Daoy (cell line): ENCODE measurements around the gene VSX2. TPM values are rescaled to one million over a fixed set of nuclear protein-coding genes. Genes with fewer than 3 reads are reported as not detected.
A peak's percentile ranks its signal among the peaks of the same experiment; 100 is the strongest.

Source experiments
- DNase-seq: peaks from one replicate; pipeline ENCODE4 v3.0.0-alpha.2; 2015; ENCODE audit warnings: low read depth
- total RNA-seq: library from RNA; depleted of rRNA; stranded (reverse); fragments of >200 nt; shearing (Covaris generic); gene quantifications from 2 replicates; pipeline ENCODE4 v1.2.3, GENCODE V29; 2014

Gene VSX2
- total RNA-seq, 1 experiment from 2014 or later = not detected

DNA sequence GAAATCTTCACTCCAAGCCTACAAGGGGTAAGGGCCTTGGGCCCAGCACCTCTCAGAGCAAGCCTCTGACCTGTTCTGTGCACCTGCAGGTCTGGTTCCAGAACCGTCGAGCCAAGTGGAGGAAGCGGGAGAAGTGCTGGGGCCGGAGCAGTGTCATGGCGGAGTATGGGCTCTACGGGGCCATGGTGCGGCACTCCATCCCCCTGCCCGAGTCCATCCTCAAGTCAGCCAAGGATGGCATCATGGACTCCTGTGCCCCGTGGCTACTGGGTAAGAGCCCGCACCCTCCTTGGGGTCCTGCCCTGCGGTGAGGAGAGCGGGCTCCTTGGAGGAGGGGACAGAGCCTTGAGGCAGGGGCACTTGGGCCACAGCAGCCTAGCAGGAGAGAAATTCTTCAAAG lies 20.3 kb downstream of the VSX2 start:
- DNase-seq = no peak

DNA sequence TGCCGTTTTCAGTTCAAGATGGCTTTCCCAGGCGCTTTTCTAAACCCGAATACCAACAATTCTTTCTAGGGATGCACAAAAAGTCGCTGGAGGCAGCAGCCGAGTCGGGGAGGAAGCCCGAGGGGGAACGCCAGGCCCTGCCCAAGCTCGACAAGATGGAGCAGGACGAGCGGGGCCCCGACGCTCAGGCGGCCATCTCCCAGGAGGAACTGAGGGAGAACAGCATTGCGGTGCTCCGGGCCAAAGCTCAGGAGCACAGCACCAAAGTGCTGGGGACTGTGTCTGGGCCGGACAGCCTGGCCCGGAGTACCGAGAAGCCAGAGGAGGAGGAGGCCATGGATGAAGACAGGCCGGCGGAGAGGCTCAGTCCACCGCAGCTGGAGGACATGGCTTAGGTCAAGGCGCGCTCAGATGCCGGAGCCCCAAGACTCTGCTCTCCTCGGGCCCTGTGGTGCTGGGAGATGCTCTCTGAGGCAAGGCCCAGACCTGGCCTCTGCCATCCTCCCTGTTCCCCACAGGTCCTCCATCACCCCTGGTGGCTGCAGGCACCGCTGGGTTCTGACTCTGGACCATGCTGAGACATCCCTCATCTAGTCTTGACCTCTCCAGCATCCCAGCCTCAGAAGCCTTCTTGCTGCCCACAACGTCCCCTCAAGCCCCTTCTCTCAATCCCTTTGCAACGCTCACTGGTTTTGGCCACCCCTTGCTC lies 21.4 kb downstream of the VSX2 start:
- DNase-seq = no peak

DNA sequence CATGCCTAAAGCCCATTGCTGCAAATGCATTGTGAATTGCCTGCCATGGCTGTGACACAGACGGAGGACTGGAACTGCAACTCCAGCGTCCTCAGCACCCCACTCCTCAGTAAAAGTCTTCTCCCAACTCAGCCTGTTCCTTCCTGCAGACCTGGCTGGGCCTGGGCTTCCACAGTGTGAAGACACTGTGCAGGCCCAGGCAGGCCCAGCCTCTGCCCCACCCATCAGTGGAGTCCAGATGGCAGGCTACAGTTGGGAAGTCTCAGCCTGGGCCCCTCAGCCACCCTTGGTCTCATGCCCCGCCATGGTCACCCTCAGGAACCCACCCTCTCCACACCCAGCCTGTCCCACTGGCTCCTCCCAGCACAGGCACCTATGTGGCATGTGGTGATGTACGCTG lies 22.0 kb downstream of the VSX2 start:
- DNase-seq = no peak

DNA sequence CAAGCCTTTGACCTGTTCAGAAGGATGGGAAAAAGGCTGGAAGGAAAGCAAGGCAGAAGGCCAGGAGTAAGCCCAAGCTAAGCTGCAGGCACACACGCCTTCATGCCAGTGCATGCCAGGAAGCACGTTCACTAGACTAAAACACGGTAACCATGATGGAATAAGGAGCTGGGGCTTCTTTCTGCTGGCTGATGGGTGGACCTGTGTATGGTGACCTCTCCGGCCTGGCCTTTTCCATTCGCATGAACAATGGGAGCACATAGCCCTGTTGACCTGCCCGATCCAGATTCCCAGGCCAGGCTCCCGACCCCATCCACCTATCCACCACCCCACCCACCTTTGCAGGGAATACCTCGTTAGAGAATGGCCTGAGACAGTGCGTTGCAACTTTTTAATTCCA lies 22.8 kb downstream of the VSX2 start:
- no peak for DNase-seq

DNA sequence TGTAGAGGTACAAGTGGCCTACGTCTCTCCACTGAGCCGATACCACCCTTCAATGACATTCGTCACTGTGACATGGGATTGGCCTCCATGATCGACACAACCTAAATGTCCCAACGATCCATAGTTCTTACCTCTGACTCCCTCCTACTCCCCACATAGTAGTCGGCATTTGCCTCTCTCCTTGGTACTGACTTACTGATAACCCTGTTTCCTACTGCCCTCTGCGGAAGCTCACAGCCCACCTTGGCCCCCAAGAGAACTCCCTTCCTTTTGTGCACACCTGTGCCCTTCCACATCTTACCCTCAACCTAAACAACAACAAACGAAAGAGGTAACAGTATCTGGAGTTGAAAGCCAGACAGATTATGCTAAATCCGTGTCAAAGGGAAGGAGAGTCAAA lies 23.9 kb downstream of the VSX2 start:
- no peak for DNase-seq

DNA sequence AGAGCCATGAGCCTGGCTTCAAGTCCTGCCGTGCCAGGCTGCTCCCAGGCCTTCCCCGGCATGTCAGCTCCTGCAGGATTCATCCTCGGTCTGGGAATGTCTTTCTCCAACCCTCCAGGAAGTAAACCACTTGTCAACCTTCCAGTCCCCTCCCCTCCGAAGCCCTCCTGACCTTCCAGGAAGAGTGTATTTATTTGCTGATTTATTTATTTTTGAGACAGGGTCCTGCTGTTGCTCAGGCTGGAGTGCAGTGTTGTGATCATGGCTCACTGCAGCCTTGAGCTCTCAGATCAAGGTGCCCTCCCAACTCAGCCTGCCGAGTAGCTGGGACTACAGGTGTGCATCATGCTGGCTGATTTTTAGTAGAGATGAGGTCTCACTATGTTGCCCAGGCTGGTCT lies 24.7 kb downstream of the VSX2 start:
- DNase-seq = no peak

DNA sequence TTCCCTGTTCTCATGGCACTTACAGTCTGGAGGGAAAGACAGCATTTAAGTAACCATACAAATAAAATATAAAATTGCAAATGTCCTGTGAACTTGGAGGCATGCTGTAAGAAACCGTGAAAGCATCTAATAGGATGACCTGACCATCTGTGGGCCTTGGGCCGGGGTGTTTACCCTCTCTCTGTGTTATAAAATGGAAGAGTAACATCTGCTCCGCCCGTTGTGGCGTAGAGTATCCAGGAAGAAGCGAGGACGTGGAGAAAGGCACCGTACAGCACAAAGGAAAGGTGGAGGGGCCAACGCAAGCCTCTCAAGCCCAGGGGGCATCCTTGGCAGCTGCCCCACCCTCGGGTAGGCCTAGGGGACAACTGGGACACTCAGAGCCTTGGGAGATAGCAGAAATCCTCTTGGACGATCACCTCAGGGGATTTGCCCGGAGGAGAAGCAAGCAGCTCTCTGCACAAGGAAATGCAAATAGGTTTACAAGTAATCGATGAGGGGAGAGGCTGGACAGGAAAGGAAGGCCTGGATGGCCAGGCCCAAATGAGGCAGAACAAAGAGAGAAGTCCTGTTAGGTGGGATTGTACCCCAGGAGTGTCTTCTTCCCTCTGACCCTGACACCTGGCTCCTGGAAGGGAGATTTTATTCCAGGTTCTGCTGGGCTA lies 26.2 kb downstream of the VSX2 start:
- DNase-seq = no peak

DNA sequence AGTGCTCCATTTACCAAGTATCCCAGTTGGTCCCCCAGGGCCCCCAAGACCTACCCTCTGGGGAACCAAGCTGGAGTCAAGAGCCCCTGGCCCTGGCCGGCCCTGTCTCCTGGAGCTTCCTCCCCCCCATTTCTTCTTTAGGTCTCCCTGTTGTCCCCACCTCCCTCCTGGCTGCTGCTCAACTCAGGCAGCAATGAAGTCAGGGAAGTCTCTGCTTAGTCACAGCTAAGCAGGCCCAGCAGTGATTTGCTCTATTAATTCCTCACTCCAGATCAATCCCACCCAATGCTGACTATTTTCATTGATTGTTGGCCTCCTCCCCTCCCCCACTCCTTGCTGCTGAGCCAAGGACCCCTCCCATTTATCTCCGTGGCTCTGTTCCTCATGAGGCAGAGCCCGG lies 28.3 kb downstream of the VSX2 start:
- DNase-seq = no peak

DNA sequence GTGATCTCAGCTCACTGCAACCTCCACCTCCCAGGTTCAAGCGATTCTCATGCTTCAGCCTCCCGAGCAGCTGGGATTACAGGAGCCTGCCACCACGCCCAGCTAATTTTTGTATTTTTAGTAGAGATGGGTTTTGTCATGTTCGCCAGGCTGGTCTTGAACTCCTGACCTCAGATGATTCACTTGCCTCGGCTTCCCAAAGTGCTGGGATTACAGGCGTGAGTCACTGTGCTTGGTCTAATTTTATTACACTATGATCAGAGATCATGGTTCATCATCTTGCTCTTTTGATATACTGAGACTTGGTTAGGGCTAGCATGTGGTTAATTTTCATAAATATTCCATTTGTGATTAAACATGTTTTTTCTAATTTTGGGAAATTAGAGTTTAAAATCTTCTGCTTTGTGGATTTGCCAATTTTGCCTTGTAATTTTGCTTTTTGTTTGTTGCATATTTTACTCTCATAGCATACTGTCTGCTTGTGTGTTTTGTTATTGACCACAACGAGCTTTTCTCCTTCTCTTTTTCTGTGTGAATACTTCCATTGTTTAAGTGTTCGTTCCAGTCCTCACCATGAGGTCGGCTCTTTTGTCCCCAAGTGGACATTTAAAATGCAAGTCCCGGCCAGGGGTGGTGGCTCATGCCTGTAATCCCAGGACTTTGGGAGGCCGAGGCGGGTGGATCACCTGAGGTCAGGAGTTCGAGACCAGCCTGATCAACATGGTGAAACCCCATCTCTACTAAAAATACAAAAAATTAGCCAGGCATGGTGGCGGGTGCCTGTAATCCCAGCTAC lies 31.3 kb downstream of the VSX2 start:
- peak; percentile 83 for DNase-seq

DNA sequence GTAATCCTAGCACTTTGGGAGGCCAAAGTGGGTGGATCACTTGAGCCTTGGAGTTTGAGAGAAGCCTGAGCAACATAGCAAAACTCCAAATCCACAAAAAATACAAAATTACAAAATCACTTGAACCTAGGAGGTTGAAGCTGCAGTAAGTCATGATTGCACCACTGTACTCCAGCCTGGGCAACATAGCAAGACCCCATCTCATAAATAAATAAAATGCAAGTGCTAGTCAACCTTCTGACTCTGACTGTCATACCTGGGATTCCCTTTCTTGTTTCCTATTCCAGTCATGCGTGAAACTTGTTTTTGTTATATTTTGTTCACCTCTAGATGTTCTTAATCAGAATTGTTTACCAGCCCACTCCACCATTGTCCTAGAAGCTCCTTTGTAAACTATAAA lies 32.1 kb downstream of the VSX2 start:
- no peak for DNase-seq

DNA sequence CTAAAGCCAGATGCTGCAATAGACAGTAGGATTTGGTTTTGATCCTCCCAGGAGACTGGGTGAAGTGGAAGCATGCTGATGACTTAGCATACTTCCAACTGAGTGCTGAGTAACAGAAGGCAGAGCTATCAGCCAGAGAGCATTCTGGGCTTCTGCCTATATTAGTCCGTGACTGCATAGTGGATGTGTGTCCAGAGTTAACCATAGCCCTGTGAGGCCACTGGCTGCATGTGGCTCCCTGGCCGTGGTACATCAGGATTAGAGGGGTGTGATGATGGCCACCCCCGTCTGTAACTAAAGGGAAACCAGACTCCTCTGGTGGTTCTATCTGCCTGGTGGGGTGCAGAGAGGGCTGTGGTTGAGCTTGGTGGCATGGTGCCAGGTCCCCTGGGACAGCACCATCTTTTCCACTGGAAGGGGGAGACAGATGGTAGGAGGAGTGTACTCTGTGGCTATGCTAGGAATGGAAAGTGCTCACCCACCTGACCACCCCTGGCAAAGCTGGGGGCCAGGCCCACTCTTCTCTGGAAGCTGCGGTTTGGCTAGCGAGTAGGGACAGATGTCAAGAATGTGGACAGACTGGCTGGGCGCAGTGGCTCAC lies 36.1 kb downstream of the VSX2 start:
- peak; percentile 67 for DNase-seq

DNA sequence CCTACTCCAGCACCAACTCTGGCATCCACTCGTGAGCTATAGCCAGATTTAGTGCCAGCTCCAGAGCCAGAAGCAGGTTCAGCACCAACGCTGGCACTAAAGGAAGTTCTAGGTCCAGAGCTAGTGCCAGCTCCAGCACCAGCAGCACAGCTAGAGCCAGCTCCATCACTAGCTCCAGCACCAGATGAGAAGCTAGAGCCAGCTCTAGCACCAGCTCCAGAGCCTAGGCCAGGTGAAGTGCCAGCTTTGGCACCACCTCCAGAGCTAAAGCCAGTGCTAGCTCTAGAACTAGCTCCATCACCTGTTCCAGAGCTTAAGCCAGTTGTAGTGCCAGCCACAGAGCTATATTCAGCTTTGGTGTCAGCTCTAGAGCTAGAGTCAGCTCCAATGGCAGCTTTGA lies 38.8 kb downstream of the VSX2 start:
- DNase-seq = no peak

DNA sequence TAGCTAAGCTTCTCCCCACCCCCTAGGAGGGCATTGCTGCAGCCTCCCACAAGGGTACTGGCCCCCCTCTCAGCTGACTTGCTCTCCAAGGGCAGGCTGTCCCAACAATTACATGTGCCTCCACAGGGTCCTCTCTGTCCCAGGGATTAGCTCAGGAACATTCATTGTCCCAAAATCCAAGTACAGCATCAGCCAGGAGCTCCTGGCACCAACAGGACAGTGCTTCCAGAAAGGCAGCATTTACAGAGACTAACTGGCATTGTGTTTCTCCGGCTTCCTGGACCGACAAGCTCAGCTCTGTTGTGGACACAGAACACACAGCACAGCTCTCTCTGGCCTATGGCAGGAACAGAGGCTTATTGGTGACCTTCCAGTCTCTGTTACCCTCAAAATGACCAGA lies 41.8 kb downstream of the VSX2 start:
- DNase-seq = no peak

DNA sequence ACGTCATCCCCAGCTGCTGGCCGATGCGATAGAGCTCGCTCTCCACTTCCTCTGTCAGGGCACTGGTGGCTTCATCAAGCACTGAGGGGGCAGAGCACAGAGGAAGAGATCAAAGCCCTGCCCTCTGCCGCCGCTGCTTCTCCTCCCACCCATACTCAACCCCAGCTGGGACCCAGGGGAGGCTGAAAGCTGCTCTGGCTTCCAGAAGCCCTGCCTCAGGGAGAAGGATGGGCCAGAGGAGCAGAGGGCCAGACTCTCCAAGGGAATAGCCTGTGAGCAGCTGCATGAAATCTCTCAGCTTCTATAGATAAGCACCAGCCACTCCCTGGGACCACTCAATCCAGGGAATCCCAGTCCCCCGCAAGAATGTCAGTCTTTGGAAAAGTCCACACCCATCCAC lies 47.5 kb downstream of the VSX2 start:
- no peak for DNase-seq

DNA sequence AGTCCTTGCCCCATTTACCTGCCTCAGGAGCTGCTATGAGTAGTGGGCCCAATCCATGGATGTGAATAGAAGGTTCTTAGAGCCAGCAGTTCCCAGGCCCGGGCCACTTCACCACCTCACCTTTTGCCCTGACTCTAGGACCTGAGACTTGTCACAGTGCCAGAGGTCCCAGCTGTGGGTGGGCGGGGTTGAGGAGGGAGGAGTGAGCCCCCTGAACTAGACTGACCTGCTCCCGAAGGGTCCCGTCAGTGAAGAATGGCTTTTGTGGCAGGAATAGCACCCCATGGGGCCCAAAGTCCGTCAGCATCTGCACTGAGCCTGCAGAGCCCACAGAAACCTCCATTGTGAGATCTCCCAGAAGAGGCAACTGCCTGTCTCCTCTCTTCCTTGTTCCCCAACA lies 50.6 kb downstream of the VSX2 start:
- no peak for DNase-seq

DNA sequence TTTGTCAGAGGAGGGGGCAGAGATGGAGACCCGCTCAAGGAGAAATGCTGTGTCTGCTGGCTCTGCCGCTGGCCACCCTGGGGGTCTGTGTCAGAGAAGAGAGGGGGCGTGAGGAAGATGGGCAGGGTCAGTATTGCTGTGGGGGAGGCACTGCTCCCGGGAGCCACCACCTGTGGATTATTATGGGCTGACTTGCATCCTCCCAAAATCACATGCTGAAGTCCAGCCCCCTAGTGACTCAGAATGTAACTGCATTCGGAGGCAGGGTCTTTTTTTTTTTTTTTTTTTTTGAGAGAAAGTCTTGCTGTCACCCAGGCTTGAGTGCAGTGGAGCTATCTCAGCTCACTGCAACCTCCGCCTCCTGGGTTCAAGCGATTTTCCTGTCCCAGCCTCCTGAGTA lies 51.2 kb downstream of the VSX2 start:
- peak; percentile 21 for DNase-seq

DNA sequence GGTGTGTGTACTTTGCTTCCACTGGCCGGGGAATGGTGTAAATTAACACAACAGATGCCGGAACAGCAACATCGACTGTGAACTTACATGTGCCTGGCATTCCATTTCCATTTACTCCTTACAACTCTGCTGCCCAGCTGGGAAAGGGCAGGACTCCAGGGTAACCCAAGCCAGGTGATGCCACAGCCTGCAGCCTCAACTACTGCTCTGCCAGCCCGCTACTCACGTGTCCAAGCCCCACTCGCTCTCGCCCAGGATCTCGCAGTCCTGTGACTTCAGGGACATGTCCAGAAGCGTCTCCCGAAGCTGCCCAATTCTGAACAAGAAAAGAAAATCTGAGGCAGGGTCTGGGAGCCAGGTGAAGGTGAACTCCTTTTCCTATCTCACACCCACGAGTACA lies 52.8 kb downstream of the VSX2 start:
- DNase-seq = no peak

DNA sequence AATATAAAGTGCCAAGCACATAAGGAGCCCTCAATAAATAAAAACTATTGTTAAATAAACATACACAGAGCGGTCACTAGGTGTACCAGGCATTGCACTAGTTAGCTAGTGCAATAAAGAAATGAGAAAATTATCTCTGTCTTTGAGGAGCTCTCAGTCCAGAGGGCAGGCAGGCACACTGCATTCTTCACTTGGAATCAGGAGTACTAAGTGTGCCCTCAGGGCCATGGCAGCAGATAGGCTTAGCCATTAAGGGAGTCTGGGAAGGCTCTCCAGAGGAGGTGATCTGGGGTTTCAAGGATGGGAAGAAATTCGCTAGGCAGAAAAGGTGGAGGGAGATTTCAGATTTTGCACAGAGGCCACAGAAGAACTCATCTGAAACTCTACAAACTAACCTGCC lies 54.4 kb downstream of the VSX2 start:
- no peak for DNase-seq

DNA sequence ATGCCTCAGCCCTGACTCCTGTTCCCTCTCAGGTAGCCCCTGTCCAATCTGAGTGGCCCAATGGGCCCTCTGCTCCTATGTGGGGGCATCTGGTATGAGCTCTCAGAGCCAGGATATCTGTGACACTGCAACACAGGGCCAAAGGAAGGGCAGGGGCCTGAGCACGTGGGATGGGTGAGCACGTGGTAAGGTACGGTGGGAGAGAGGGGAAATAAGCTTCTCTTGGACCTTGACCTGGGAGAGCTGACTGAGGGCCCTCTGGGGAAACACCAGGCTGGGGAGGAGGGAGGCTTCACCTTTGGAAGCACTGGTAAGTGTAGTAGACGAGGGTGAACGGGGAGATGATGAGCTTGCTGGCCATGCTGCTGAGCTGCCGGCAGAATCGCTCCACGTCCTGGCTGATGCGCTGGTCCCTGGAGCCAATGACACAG lies 56.8 kb downstream of the VSX2 start:
- no peak for DNase-seq

DNA sequence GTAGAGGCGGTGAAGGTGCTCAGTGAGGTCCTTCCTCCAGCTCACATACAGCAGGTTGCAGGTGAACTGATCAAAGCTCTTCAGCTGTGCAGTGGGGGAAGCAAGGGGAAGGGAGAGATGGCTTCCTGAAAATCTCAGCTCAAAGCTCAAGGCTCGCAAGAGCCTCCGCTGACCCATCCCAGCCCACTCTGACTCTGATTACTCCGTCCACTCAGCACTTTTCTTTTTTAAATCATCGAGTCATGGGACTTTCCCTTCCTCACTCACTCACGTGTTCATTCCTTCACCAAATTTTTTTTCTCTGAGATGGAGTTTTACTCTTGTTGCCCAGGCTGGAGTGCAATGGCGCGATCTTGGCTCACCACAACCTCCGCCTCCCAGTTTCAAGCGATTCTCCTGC lies 58.7 kb downstream of the VSX2 start:
- no peak for DNase-seq

DNA sequence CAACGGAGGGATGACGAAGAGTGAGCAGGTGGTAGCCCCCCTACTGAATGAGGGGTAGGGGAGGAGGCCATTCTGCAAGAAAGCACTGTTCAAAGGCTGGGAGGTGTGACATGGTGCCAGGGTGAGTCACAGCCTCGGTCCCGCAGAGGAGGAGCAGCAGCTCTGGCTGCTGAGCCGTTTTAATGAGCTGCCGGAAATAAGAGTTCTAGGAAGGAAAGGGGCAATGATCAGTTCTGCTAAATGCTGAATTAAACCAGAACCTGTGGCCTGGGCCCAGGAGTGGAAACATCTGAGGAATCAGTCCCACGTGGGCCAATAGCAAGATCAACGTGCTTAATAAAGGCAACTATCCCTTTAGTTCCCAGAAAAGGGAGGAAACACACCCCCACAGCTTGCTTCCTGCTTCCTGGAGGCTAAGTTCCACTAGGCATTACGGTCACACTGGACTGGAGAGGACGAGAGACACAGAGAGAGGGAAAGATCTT lies 59.9 kb downstream of the VSX2 start:
- DNase-seq = peak; percentile 80

DNA sequence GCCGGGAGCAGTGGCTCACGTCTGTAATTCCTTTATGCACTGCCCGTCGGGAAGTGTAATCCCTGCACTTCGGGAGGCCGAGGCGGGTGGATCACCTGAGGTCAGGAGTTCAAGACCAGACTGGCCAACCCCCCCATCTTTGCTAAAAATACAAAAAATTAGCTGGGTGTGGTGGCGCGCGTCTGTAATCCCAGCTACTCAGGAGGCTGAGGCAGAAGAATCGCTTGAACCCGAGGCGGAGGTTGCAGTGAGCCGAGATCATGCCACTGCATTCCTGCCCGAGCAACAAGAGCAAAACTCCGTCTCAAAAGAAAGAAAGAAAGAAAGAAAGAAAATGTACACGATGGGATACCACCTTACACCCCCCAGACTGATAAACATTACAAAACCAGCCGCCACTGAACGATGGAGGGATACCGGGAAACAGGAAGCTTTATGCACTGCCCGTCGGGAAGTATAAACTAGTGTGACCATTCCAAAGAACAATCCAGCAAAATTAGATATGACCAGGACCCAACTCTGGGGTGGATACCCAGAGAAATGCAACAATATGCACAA lies 62.4 kb downstream of the VSX2 start:
- no peak for DNase-seq
